Measurements from ENCODE around the gene PBX3. TPM values are rescaled to one million over a fixed set of nuclear protein-coding genes. Genes with fewer than 3 reads are reported as not detected.
A peak's percentile ranks its signal among the peaks of the same experiment; 100 is the strongest.

PBX3 gene
- total and polyA plus RNA-seq, 2 of the 13 experiments (the other 11 are each of a cell fraction or from before 2014, with no cell fraction given), result 6.0 to 11.2 TPM

DNA sequence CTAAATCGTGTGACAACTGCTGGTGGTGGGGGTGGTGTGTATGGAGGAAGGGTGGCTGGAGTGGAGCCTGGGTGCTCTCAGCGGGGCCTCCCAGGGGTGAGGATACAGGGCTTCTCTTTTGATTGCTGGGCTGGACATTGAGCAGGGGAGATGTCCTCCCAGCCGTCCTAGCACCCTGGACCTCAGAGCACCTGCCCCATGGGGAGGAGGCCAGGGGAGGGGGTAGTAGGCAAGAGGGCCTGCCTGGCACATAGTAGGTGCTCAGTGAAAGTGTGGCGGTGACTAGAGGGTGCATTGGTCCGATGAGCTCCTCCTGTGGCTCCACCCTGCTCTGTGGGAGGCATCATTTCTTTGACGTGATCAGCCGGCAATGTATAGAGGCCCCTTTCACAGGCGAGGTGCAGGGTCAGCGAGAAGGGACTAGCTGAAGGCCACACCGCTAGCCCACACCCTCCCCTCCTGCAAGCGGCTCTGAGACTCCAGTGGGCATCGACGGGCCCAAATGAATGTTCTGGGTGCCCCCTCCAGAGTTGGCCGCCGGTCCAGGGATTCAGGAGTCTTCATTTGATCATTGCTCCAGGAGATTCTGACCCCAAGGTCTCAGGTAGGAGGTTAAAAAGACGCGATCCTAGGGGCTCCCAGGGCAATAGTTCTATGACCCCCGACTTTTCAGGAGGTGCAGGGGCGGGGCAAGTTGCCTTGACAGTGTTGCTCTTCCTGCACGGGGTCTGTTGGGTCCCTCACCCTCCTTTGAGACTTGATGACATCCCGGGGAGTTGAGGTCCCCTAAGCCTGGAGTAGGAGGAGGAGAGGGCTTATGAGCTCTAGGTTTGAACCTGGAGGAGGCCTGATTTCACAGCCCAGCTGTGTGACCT, 255.5 kb downstream of the PBX3 start:
- ChIA-PET CTCF (ENCODE audit: low intra/inter-chr PET ratio, low total read pairs) (no interaction called here), POLR2A (interaction anchor here (0.6 kb wide), 1 partner anchor 1179 kb away, joined by 4 read pairs; no protein-coding TSS in a partner anchor)
- Histone ChIP-seq H3K27me3 (ENCODE audit: control insufficient read depth in 1 of 2, insufficient read depth in 2 of 2, low read length in 2 of 2) (peaks cover 3 to 25% of the 10 kb centered on the region in 2 experiments; a peak in 3 of 5 replicates), H3K9me3 (ENCODE audit: low read length) (peaks cover 10% of the 10 kb centered on the region), H3K4me1 (ENCODE audit: insufficient read depth, low read length) (no peaks in the 10 kb centered on the region), H3K79me2 (ENCODE audit: insufficient read depth, low read length) (no peaks in the 10 kb centered on the region), H4K20me1 (ENCODE audit: insufficient read depth, low read length) (no peaks in the 10 kb centered on the region), H3K27ac (ENCODE audit: extremely low read length, insufficient read depth, low read length) (no peak overlapping the region), H3K4me2 (ENCODE audit: low read depth, low read length) (no peak overlapping the region), H2AFZ (ENCODE audit: low read length) (no peak overlapping the region), H3K9ac (ENCODE audit: insufficient read depth, low read depth, low read length) (no peak overlapping the region), H3K36me3 (replicated peaks in 1 of 2; ENCODE audit: control insufficient read depth in 1 of 2, insufficient read depth in 2 of 2, low read length in 2 of 2) (no peaks in the 10 kb centered on the region), H3K4me3 (replicated peaks in 1 of 3; ENCODE audit: insufficient read depth in 1 of 3, low read depth in 2 of 3, low read length in 3 of 3) (no peak overlapping the region)
- in situ Hi-C loops (cut with HindIII; ENCODE audit: extremely low pct_ligation_motif_present, low pct_unique_long_range_greater_than_20kb) (no loop called here), intact Hi-C loops (cut with micrococcal nuclease; ENCODE audit: unreplicated experiment) (no loop called here)
- TF ChIP-seq ZFX (CRISPR knock-in tag; IDR thresholded peaks at IDR 0.05; ENCODE audit: low read depth), result no peak
- peak; percentile 50; the same call in 1 of the 2 replicates for TF ChIP-seq ZKSCAN1 (IDR thresholded peaks at IDR 0.05; ENCODE audit: low read length)
- peak; percentile 51 for ATAC-seq
- WGBS (ENCODE audit: low lambda C conversion rate), result 48% methylated on average over 3 of the region's 21 CpGs
- DNase-seq (ENCODE audit: low spot score), result no peak
- BruUV-seq (replicated peaks), result no TSS peak
- FAIRE-seq, result no peak

- Histone ChIP-seq H3K79me2 (ENCODE audit: insufficient read depth, low read length) (no peaks in the 10 kb centered on the region), H3K4me3 (replicated peaks in 1 of 3; ENCODE audit: insufficient read depth in 1 of 3, low read depth in 2 of 3, low read length in 3 of 3) (no peak overlapping the region), H3K4me2 (ENCODE audit: low read depth, low read length) (no peak overlapping the region), H3K9ac (ENCODE audit: insufficient read depth, low read depth, low read length) (no peak overlapping the region), H3K36me3 (replicated peaks in 1 of 2; ENCODE audit: control insufficient read depth in 1 of 2, insufficient read depth in 2 of 2, low read length in 2 of 2) (no peaks in the 10 kb centered on the region), H3K4me1 (ENCODE audit: insufficient read depth, low read length) (no peaks in the 10 kb centered on the region), H3K9me3 (ENCODE audit: low read length) (peaks cover 33% of the 10 kb centered on the region), H3K27me3 (ENCODE audit: control insufficient read depth in 1 of 2, insufficient read depth in 2 of 2, low read length in 2 of 2) (no peaks in the 10 kb centered on the region; a peak in 1 of 5 replicates), H4K20me1 (ENCODE audit: insufficient read depth, low read length) (no peaks in the 10 kb centered on the region), H2AFZ (ENCODE audit: low read length) (no peak overlapping the region), H3K27ac (ENCODE audit: extremely low read length, insufficient read depth, low read length) (no peak overlapping the region)
- ChIA-PET CTCF (ENCODE audit: low intra/inter-chr PET ratio, low total read pairs) (no interaction called here), POLR2A (no interaction called here)
- FAIRE-seq, result no peak
- 0% methylated on average over 2 of the region's 2 CpGs for WGBS (ENCODE audit: low lambda C conversion rate)
- no peak for ATAC-seq
- no TSS peak for BruUV-seq (replicated peaks)
- intact Hi-C loops (cut with micrococcal nuclease; ENCODE audit: unreplicated experiment) (no loop called here), in situ Hi-C loops (cut with HindIII; ENCODE audit: extremely low pct_ligation_motif_present, low pct_unique_long_range_greater_than_20kb) (no loop called here)
- no peak for DNase-seq (ENCODE audit: low spot score)
- TF ChIP-seq CTCF (CRISPR knock-in tag; IDR thresholded peaks at IDR 0.05) (peak; percentile 39), ZNF143 (CRISPR knock-in tag; IDR thresholded peaks at IDR 0.05) (no peak), SETDB1 (CRISPR knock-in tag; IDR thresholded peaks at IDR 0.05; ENCODE audit: borderline replicate concordance) (peak; percentile 94; the same call in 1 of the 2 replicates), SKI (IDR thresholded peaks at IDR 0.05; ENCODE audit: partially characterized antibody) (no peak), DBP (CRISPR knock-in tag; IDR thresholded peaks at IDR 0.05; ENCODE audit: not compliant biosample characterization) (no peak), ZNF280B (CRISPR knock-in tag; IDR thresholded peaks at IDR 0.05; ENCODE audit: borderline replicate concordance) (peak; percentile 98), ZNF670 (CRISPR knock-in tag; IDR thresholded peaks at IDR 0.05; ENCODE audit: borderline replicate concordance) (no peak), ZNF484 (CRISPR knock-in tag; IDR thresholded peaks at IDR 0.05; ENCODE audit: borderline replicate concordance, low read depth) (no peak), JDP2 (CRISPR knock-in tag; IDR thresholded peaks at IDR 0.05; ENCODE audit: borderline replicate concordance) (no peak)
Observed at GRCh38 chr9:126009047-126009446, 261.9 kb downstream of the PBX3 start.

All from HepG2 (cell line).